22Rv1 (cell line): ENCODE data around the gene EGFR.

Experiments used
- CTCF ChIP-seq: fragments of 450-650 bp; IDR thresholded peaks from 2 replicates; pipeline ENCODE4 v1.5.1; 2017; ENCODE audit warnings: mild to moderate bottlenecking
- ZFX ChIP-seq: fragments of 450-650 bp; IDR thresholded peaks from 2 replicates; pipeline ENCODE4 v1.6.1; 2017; ENCODE audit warnings: antibody characterized with exemption, borderline replicate concordance

GRCh38 chr7:55119571-55119970, 100.8 kb downstream of the EGFR start:
- TF ChIP-seq CTCF (no peak), ZFX (no peak)
